Measurements from ENCODE around the gene CIZ1. TPM values are rescaled to one million over a fixed set of nuclear protein-coding genes. Genes with fewer than 3 reads are reported as not detected.

Gene CIZ1
- polyA plus RNA-seq, 1 of the 3 experiments (the other 2 are of a cell fraction): 37.0 TPM

GRCh38 chr9:128175726-128176125 is 15.6 kb downstream of the CIZ1 start:
- Histone ChIP-seq H3K4me2 (no peak overlapping the region), H3F3A (replicated peaks; ENCODE audit: insufficient read depth) (peaks cover 18% of the 10 kb centered on the region), H3K36me3 (replicated peaks in 1 of 2; ENCODE audit: control insufficient read depth in 1 of 2, insufficient read depth in 2 of 2, low read length in 1 of 2) (peaks cover 40 to 48% of the 10 kb centered on the region in 2 experiments), H3K4me1 (ENCODE audit: control insufficient read depth in 1 of 2, insufficient read depth in 2 of 2, low read depth in 1 of 2, low read length in 1 of 2) (peaks cover 3 to 5% of the 10 kb centered on the region in 2 experiments; a peak in 2 of 4 replicates), H3K27ac (ENCODE audit: low read depth in 2 of 2, low read length in 1 of 2) (peak overlapping the region in 1 of 2 experiments; percentile 31; a peak in 1 of 4 replicates), H3K4me3 (ENCODE audit: low read depth in 2 of 2, low read length in 1 of 2) (no peak overlapping the region), H3K27me3 (ENCODE audit: insufficient read depth) (no peaks in the 10 kb centered on the region), H3K9me2 (no peaks in the 10 kb centered on the region), H3K9me3 (no peaks in the 10 kb centered on the region), H2AFZ (ENCODE audit: low read depth) (no peak overlapping the region), H3K79me2 (ENCODE audit: insufficient read depth) (no peaks in the 10 kb centered on the region; the same call in 1 of the 2 replicates), H4K20me1 (ENCODE audit: insufficient read depth) (no peaks in the 10 kb centered on the region), H3K9ac (no peak overlapping the region)
- 100% methylated on average over 1 of the region's 2 CpGs for WGBS (ENCODE audit: low lambda C conversion rate)
- ChIA-PET POLR2A (no interaction called here), CTCF (interaction anchor here (1.2 to 3.7 kb wide), 2 partner anchors 15 to 58 kb away, joined by 3 to 18 read pairs; partner anchors contain the start of gene CIZ1)
- TF ChIP-seq, protein P1, sequence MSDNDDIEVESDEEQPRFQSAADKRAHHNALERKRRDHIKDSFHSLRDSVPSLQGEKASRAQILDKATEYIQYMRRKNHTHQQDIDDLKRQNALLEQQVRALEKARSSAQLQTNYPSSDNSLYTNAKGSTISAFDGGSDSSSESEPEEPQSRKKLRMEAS (IDR thresholded peaks at IDR 0.05; ENCODE audit: low read depth): no peak
- TF ChIP-seq ELF1 (IDR thresholded peaks at IDR 0.05) (no peak), FOSL2 (IDR thresholded peaks at IDR 0.05; ENCODE audit: borderline replicate concordance, low read depth) (no peak), TCF12 (IDR thresholded peaks at IDR 0.05) (no peak), TEAD4 (IDR thresholded peaks at IDR 0.05; ENCODE audit: borderline replicate concordance, insufficient read depth) (no peak), GABPA (IDR thresholded peaks at IDR 0.05; ENCODE audit: low read depth) (no peak), POLR2AphosphoS5 (IDR thresholded peaks at IDR 0.05; ENCODE audit: low read depth, low read length) (no peak)
- TF ChIP-seq, protein P2, sequence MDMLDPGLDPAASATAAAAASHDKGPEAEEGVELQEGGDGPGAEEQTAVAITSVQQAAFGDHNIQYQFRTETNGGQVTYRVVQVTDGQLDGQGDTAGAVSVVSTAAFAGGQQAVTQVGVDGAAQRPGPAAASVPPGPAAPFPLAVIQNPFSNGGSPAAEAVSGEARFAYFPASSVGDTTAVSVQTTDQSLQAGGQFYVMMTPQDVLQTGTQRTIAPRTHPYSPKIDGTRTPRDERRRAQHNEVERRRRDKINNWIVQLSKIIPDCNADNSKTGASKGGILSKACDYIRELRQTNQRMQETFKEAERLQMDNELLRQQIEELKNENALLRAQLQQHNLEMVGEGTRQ (IDR thresholded peaks at IDR 0.05; ENCODE audit: borderline replicate concordance, low read depth, low read length): no peak
- DNase-seq: no peak

DNA sequence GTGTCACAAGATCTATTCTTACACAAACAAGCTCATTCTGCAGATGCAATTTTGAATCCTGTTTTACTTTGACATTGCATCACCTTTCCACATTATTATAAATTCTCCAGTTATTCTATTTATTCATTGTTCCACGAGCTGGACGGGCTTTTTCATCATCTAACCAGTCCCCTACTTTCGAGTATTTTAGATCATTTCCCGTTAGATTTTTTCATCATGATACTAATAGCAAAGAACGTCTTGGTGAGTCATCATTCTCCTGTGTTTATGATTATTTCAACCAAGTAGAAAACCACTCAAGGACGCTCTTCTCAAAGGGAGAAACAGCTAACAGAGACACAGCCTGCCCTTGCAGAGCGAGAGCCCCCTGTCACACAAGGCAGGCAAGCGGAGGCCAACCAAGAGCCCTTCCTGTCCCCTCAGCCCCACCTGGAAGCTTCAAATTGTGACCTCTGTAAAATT is 16.2 kb downstream of the CIZ1 start:
- Histone ChIP-seq H3K4me3 (ENCODE audit: low read depth in 2 of 2, low read length in 1 of 2) (no peak overlapping the region), H3K36me3 (replicated peaks in 1 of 2; ENCODE audit: control insufficient read depth in 1 of 2, insufficient read depth in 2 of 2, low read length in 1 of 2) (peaks cover 35 to 44% of the 10 kb centered on the region in 2 experiments), H3K27ac (ENCODE audit: low read depth in 2 of 2, low read length in 1 of 2) (peak overlapping the region in 1 of 2 experiments; percentile 31; a peak in 2 of 4 replicates), H4K20me1 (ENCODE audit: insufficient read depth) (no peaks in the 10 kb centered on the region), H3K9me3 (no peaks in the 10 kb centered on the region), H3K4me1 (ENCODE audit: control insufficient read depth in 1 of 2, insufficient read depth in 2 of 2, low read depth in 1 of 2, low read length in 1 of 2) (peaks cover 3 to 5% of the 10 kb centered on the region in 2 experiments; a peak in 2 of 4 replicates), H3K27me3 (ENCODE audit: insufficient read depth) (no peaks in the 10 kb centered on the region), H2AFZ (ENCODE audit: low read depth) (no peak overlapping the region), H3K9ac (no peak overlapping the region), H3K4me2 (no peak overlapping the region), H3F3A (replicated peaks; ENCODE audit: insufficient read depth) (peaks cover 18% of the 10 kb centered on the region), H3K9me2 (no peaks in the 10 kb centered on the region), H3K79me2 (ENCODE audit: insufficient read depth) (no peaks in the 10 kb centered on the region; the same call in 1 of the 2 replicates)
- DNase-seq: no peak
- ChIA-PET CTCF (interaction anchor here (1.2 to 3.7 kb wide), 2 partner anchors 15 to 57 kb away, joined by 3 to 18 read pairs; partner anchors contain the start of gene CIZ1), POLR2A (no interaction called here)
- WGBS (ENCODE audit: low lambda C conversion rate): 59% methylated on average over 8 of the region's 8 CpGs
- TF ChIP-seq NRF1 (IDR thresholded peaks at IDR 0.05; ENCODE audit: low read depth, low read length): no peak
- 0 out of 2 replicates have a peak, but pooled peaks have one; percentile 47 for TF ChIP-seq JUND (IDR thresholded peaks at IDR 0.05)
- TF ChIP-seq, protein P3, sequence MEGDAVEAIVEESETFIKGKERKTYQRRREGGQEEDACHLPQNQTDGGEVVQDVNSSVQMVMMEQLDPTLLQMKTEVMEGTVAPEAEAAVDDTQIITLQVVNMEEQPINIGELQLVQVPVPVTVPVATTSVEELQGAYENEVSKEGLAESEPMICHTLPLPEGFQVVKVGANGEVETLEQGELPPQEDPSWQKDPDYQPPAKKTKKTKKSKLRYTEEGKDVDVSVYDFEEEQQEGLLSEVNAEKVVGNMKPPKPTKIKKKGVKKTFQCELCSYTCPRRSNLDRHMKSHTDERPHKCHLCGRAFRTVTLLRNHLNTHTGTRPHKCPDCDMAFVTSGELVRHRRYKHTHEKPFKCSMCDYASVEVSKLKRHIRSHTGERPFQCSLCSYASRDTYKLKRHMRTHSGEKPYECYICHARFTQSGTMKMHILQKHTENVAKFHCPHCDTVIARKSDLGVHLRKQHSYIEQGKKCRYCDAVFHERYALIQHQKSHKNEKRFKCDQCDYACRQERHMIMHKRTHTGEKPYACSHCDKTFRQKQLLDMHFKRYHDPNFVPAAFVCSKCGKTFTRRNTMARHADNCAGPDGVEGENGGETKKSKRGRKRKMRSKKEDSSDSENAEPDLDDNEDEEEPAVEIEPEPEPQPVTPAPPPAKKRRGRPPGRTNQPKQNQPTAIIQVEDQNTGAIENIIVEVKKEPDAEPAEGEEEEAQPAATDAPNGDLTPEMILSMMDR (IDR thresholded peaks at IDR 0.05): no peak
- 0 out of 2 replicates have a peak, but pooled peaks have one; percentile 13 for TF ChIP-seq PBX3 (IDR thresholded peaks at IDR 0.05)
- TF ChIP-seq FOSL2 (IDR thresholded peaks at IDR 0.05; ENCODE audit: borderline replicate concordance, low read depth): peak; percentile 44; the same call in 1 of the 2 replicates
- no peak for TF ChIP-seq SMC3 (IDR thresholded peaks at IDR 0.05; ENCODE audit: low read depth, low read length)

All from SK-N-SH (cell line).